ENCODE measurements around the gene HEXA. TPM values are rescaled to one million over a fixed set of nuclear protein-coding genes. Genes with fewer than 3 reads are reported as not detected.
A peak's percentile ranks its signal among the peaks of the same experiment; 100 is the strongest.
"Not testable (repeated sequence)": the region's sequence is repeated elsewhere in the genome, so short reads cannot be mapped to it uniquely, and the experiment has no call there.

The HEXA gene
- total RNA-seq, 1 experiment from 2014 or later = 49.7 TPM

DNA sequence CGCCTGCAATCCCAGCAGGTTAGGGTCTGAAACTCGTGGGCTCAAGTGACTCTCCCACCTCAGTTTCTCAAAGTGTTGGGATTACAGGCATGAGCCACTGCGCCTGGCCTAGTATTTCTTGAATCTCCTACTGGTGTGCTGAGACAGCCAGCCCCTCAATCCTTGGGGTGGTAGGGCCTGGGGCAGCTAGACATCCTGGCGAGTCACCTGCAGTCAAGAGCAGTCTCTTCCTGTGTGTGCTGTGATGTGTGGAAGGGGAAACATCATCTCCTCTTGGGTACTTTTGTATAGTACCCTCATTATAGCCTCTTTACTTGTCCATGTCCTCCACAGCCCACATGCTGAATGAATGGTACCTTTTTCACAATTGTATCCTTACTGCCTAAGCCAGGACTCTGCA is 4.9 kb upstream of the HEXA start (continued):
- no peak for TF ChIP-seq RORB (CRISPR knock-in tag; IDR thresholded peaks at IDR 0.05)

- ATAC-seq = no peak
- Mint-ChIP-seq H3K4me3 (no peak overlapping the region), H3K27ac (no peak overlapping the region), H3K9me3 (no peaks in the 10 kb centered on the region), H3K27me3 (ENCODE audit: low read depth) (peaks cover 20% of the 10 kb centered on the region), H3K36me3 (no peaks in the 10 kb centered on the region), H3K4me1 (peaks cover 13% of the 10 kb centered on the region)
- DNase-seq (ENCODE audit: low spot score) = no peak
- ChIA-PET CTCF (interaction anchor here (0.6 kb wide), 1 partner anchor 15 kb away, joined by 3 read pairs; no protein-coding TSS in a partner anchor), POLR2A (no interaction called here)
- TF ChIP-seq MXD4 (CRISPR knock-in tag; IDR thresholded peaks at IDR 0.05; ENCODE audit: borderline replicate concordance) (no peak), TP53 (CRISPR knock-in tag; IDR thresholded peaks at IDR 0.05) (no peak), NFYB (CRISPR knock-in tag; conservative IDR thresholded peaks at IDR 0.05; ENCODE audit: low read depth) (no peak), SMAD4 (CRISPR knock-in tag; IDR thresholded peaks at IDR 0.05) (no peak), PRRX2 (CRISPR knock-in tag; IDR thresholded peaks at IDR 0.05) (no peak)
Measured at GRCh38 chr15:72379856-72380430, 4.1 kb upstream of the HEXA start.

DNA sequence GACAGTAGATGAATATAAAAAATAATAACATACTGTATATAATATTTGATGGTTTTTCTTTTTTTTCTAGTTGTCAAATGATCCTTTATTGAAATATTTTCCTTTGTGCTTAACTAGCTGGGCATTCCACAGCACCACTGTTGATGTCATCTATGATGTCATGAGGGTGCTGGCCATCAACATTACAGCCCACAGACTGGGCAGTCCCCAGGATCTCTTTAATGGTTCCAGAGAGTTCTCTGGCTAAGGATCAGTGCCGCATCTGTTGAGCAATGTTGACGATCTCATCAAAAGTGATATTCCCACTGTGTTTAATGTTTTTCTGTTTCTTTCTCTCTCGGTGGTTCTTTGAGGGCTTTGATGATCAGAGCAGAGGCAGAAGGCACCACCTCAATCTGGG is 3.3 kb upstream of the HEXA start:
- H3K9me3 Mint-ChIP-seq; H3K27ac Mint-ChIP-seq; H3K4me3 Mint-ChIP-seq; DNase-seq (ENCODE audit: low spot score); POLR2A ChIA-PET; H3K36me3 Mint-ChIP-seq; ATAC-seq; CTCF ChIA-PET: not testable (repeated sequence)
- peaks cover 19% of the 10 kb centered on the region for H3K4me1 Mint-ChIP-seq
- peaks cover 13% of the 10 kb centered on the region for H3K27me3 Mint-ChIP-seq (ENCODE audit: low read depth)

DNA sequence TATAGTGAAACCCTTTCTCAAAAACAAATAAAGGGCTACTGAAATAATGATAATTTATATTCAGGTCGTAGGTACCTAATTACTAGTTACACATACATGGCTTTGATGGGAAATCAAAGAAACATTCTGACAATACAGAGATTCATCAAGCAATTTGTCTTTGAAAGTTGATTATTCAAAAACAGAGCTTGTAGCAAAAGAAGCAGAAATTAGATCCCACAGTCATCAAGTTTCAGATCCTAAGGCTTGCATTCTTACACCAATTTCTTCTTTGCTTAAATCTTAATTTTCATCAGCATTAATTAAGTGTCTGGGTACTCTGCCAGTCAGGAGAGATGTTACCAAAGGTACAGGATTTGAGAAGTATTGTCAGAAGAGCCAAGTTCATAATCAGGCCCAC is 1.5 kb upstream of the HEXA start:
- no peak for TF ChIP-seq SMAD4 (CRISPR knock-in tag; IDR thresholded peaks at IDR 0.05)
- TF ChIP-seq ZNF263 (CRISPR knock-in tag; IDR thresholded peaks at IDR 0.05; ENCODE audit: low read depth) = no peak
- Mint-ChIP-seq H3K27ac (no peak overlapping the region), H3K36me3 (no peaks in the 10 kb centered on the region), H3K4me3 (no peak overlapping the region), H3K9me3 (no peaks in the 10 kb centered on the region), H3K4me1 (peaks cover 19% of the 10 kb centered on the region), H3K27me3 (ENCODE audit: low read depth) (peaks cover 6% of the 10 kb centered on the region)
- CTCF ChIA-PET = no interaction called here
- ATAC-seq = no peak
- POLR2A ChIA-PET = no interaction called here
- DNase-seq (ENCODE audit: low spot score) = no peak

- ChIA-PET CTCF (interaction anchor here (0.7 to 1.0 kb wide), 2 partner anchors 225 to 295 kb away, joined by 3 read pairs; no protein-coding TSS in a partner anchor), POLR2A (interaction anchor here (0.6 to 0.7 kb wide), 3 partner anchors 65 to 169 kb away, joined by 3 to 4 read pairs (median 3); no protein-coding TSS in a partner anchor)
- DNase-seq (ENCODE audit: low spot score) = no peak
- TF ChIP-seq SMAD3 (CRISPR knock-in tag; IDR thresholded peaks at IDR 0.05; ENCODE audit: borderline replicate concordance) (0 out of 2 replicates have a peak, but pooled peaks have one; percentile 1), ESRRA (CRISPR knock-in tag; IDR thresholded peaks at IDR 0.05; ENCODE audit: borderline replicate concordance) (peak; percentile 11; the same call in 1 of the 2 replicates), TCF7 (CRISPR knock-in tag; IDR thresholded peaks at IDR 0.05; ENCODE audit: low read depth) (peak; percentile 40; the same call in 1 of the 2 replicates), SP1 (CRISPR knock-in tag; conservative IDR thresholded peaks at IDR 0.05) (no peak)
- H3K27ac Mint-ChIP-seq = peak overlapping the region; percentile 93
- H3K4me3 Mint-ChIP-seq = peak overlapping the region; percentile 90
- peaks cover 19% of the 10 kb centered on the region for H3K4me1 Mint-ChIP-seq
- no peaks in the 10 kb centered on the region for H3K9me3 Mint-ChIP-seq
- H3K27me3 Mint-ChIP-seq (ENCODE audit: low read depth) = no peaks in the 10 kb centered on the region; the same call in 1 of the 2 replicates
- H3K36me3 Mint-ChIP-seq = no peaks in the 10 kb centered on the region
- peak; percentile 74 for ATAC-seq
Measured at GRCh38 chr15:72375501-72375845, 341 bp downstream of the HEXA start.

- Mint-ChIP-seq H3K36me3 (no peaks in the 10 kb centered on the region), H3K4me3 (no peak overlapping the region), H3K27ac (no peak overlapping the region), H3K27me3 (ENCODE audit: low read depth) (no peaks in the 10 kb centered on the region; the same call in 1 of the 2 replicates), H3K9me3 (no peaks in the 10 kb centered on the region), H3K4me1 (peaks cover 19% of the 10 kb centered on the region)
- ATAC-seq (no peak), DNase-seq (ENCODE audit: low spot score) (no peak)
- ChIA-PET POLR2A (no interaction called here), CTCF (no interaction called here)
- TF ChIP-seq MXD4 (CRISPR knock-in tag; IDR thresholded peaks at IDR 0.05; ENCODE audit: borderline replicate concordance) = no peak
- TF ChIP-seq OVOL2 (CRISPR knock-in tag; IDR thresholded peaks at IDR 0.05; ENCODE audit: borderline replicate concordance) = no peak
- no peak for TF ChIP-seq GTF2I (CRISPR knock-in tag; conservative IDR thresholded peaks at IDR 0.05)
- TF ChIP-seq NFYB (CRISPR knock-in tag; conservative IDR thresholded peaks at IDR 0.05; ENCODE audit: low read depth) = no peak
- TF ChIP-seq ATF6 (CRISPR knock-in tag; IDR thresholded peaks at IDR 0.05) = no peak
- no peak for TF ChIP-seq ESRRA (CRISPR knock-in tag; IDR thresholded peaks at IDR 0.05; ENCODE audit: borderline replicate concordance)
- TF ChIP-seq, protein P1, sequence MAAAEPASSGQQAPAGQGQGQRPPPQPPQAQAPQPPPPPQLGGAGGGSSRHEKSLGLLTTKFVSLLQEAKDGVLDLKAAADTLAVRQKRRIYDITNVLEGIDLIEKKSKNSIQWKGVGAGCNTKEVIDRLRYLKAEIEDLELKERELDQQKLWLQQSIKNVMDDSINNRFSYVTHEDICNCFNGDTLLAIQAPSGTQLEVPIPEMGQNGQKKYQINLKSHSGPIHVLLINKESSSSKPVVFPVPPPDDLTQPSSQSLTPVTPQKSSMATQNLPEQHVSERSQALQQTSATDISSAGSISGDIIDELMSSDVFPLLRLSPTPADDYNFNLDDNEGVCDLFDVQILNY (CRISPR knock-in tag; IDR thresholded peaks at IDR 0.05) = no peak
- no peak for TF ChIP-seq ARID4B (CRISPR knock-in tag; IDR thresholded peaks at IDR 0.05; ENCODE audit: borderline replicate concordance)
- no peak for TF ChIP-seq MYBL2 (CRISPR knock-in tag; IDR thresholded peaks at IDR 0.05)
Measured at GRCh38 chr15:72372361-72372760, 3.5 kb downstream of the HEXA start.

All from WTC11 (cell line).